GM18867 (cell line): ENCODE measurements around the gene EDN2.

ENCODE experiments used
- ATAC-seq: cut with Tn5 transposase; IDR thresholded peaks from one replicate; pipeline ENCODE4 v1.9.1; 2021; ENCODE audit warnings: mild to moderate bottlenecking, moderate library complexity; ENCODE audit not compliant: unreplicated experiment

Gene EDN2

GRCh38 chr1:41486053-41486370, 1.5 kb upstream of the EDN2 start:
- no peak for ATAC-seq

GRCh38 chr1:41485605-41486004, 1.1 kb upstream of the EDN2 start:
- no peak for ATAC-seq

GRCh38 chr1:41483960-41484401, 502 bp downstream of the EDN2 start:
- no peak for ATAC-seq

GRCh38 chr1:41483001-41483850, 1.3 kb downstream of the EDN2 start:
- no peak for ATAC-seq

GRCh38 chr1:41482001-41482765, 2.3 kb downstream of the EDN2 start:
- no peak for ATAC-seq

GRCh38 chr1:41481109-41481775, 3.2 kb downstream of the EDN2 start:
- no peak for ATAC-seq

- ATAC-seq = no peak
These were observed 4.0 kb downstream of the EDN2 start for GRCh38 chr1:41480204-41481108.

- ATAC-seq = no peak
These were observed 4.7 kb downstream of the EDN2 start for GRCh38 chr1:41479808-41480160.

GRCh38 chr1:41479000-41479807, 5.3 kb downstream of the EDN2 start:
- ATAC-seq = no peak

GRCh38 chr1:41478118-41478748, 6.2 kb downstream of the EDN2 start:
- no peak for ATAC-seq

- ATAC-seq = no peak
These were observed 7.6 kb downstream of the EDN2 start for GRCh38 chr1:41476807-41477361.

GRCh38 chr1:41475859-41476567, 8.5 kb downstream of the EDN2 start:
- ATAC-seq = no peak

- ATAC-seq = no peak
These were observed 9.1 kb downstream of the EDN2 start for GRCh38 chr1:41475346-41475745.

GRCh38 chr1:41474490-41475271, 9.8 kb downstream of the EDN2 start:
- no peak for ATAC-seq

- no peak for ATAC-seq
These were observed 10.6 kb downstream of the EDN2 start for GRCh38 chr1:41473738-41474362.

GRCh38 chr1:41471658-41472057, 12.8 kb downstream of the EDN2 start:
- no peak for ATAC-seq

GRCh38 chr1:41469706-41470105, 14.8 kb downstream of the EDN2 start:
- no peak for ATAC-seq
